GM23338 (cell line): ENCODE results near the gene DOCK10. TPM values are rescaled to one million over a fixed set of nuclear protein-coding genes. Genes with fewer than 3 reads are reported as not detected.

Source experiments
- ATAC-seq: fragments of 200-7000 bp; cut with Tn5 transposase; 3 replicates; pipeline ENCODE4 v1.9.1; 2020
- DNase-seq: peaks from one replicate; pipeline ENCODE4 v3.0.0-alpha.2; 2015; ENCODE audit warnings: low spot score
- H2AFZ ChIP-seq: fragments of 200-600 bp; sonication (generic); 2 replicates; pipeline ENCODE4 v1.8.0; 2016; ENCODE audit warnings: antibody characterized with exemption, mild to moderate bottlenecking, moderate library complexity
- H3F3A ChIP-seq: fragments of 200-600 bp; sonication (generic); replicated peaks from 2 replicates; pipeline ENCODE4 v1.8.0; 2017; ENCODE audit warnings: antibody characterized with exemption, mixed run types, low read depth
- H3K27ac ChIP-seq: fragments of 200-600 bp; sonication (generic); 2 replicates; pipeline ENCODE4 v1.6.1; 2016; ENCODE audit warnings: low read depth
- H3K27me3 ChIP-seq: fragments of 200-600 bp; sonication (generic); 2 replicates; pipeline ENCODE4 v1.8.0; 2016; ENCODE audit warnings: mild to moderate bottlenecking, mixed run types, moderate library complexity; ENCODE audit not compliant: insufficient read depth
- H3K36me3 ChIP-seq: fragments of 200-600 bp; sonication (generic); 2 replicates; pipeline ENCODE4 v1.8.0; 2016; ENCODE audit warnings: mild to moderate bottlenecking; ENCODE audit not compliant: insufficient read depth
- H3K4me1 ChIP-seq: fragments of 200-600 bp; sonication (generic); 2 replicates; pipeline ENCODE4 v1.8.0; 2016; ENCODE audit warnings: mild to moderate bottlenecking, moderate library complexity; ENCODE audit not compliant: insufficient read depth
- H3K4me2 ChIP-seq: fragments of 200-600 bp; sonication (generic); 2 replicates; pipeline ENCODE4 v1.7.1; 2017; ENCODE audit warnings: mixed run types
- H3K4me3 ChIP-seq: fragments of 200-600 bp; sonication (generic); 2 replicates; pipeline ENCODE4 v1.6.1; 2016; ENCODE audit warnings: mixed run types
- H3K79me2 ChIP-seq: fragments of 200-600 bp; sonication (generic); replicated peaks from 2 replicates; pipeline ENCODE4 v1.8.0; 2017; ENCODE audit warnings: mild to moderate bottlenecking; ENCODE audit not compliant: insufficient read depth
- H3K9me2 ChIP-seq: fragments of 200-600 bp; sonication (generic); 2 replicates; pipeline ENCODE4 v1.8.0; 2017; ENCODE audit not compliant: insufficient read depth
- H4K20me1 ChIP-seq: fragments of 200-600 bp; sonication (generic); replicated peaks from 2 replicates; pipeline ENCODE4 v1.8.0; 2017; ENCODE audit warnings: mild to moderate bottlenecking; ENCODE audit not compliant: insufficient read depth
- H3K27ac Mint-ChIP-seq: 2 replicates; pipeline ENCODE4 v1.8.0; 2020; ENCODE audit warnings: inconsistent platforms, mild to moderate bottlenecking, moderate library complexity, mixed read lengths
- H3K27me3 Mint-ChIP-seq: 3 replicates; pipeline ENCODE4 v1.8.0; 2022; ENCODE audit warnings: low read depth, mild to moderate bottlenecking, moderate library complexity, mixed read lengths, inconsistent platforms; ENCODE audit not compliant: insufficient read depth, poor library complexity
- H3K36me3 Mint-ChIP-seq: 3 replicates; pipeline ENCODE4 v1.8.0; 2021; ENCODE audit warnings: low read depth, mild to moderate bottlenecking, inconsistent platforms, moderate library complexity, mixed read lengths
- H3K4me1 Mint-ChIP-seq: 3 replicates; pipeline ENCODE4 v1.8.0; 2020; ENCODE audit warnings: mild to moderate bottlenecking, inconsistent platforms, mixed read lengths
- H3K4me3 Mint-ChIP-seq: 3 replicates; pipeline ENCODE4 v1.8.0; 2021; ENCODE audit warnings: moderate library complexity, mild to moderate bottlenecking, inconsistent platforms, mixed read lengths
- H3K9me3 Mint-ChIP-seq: 3 replicates; pipeline ENCODE4 v1.8.0; 2020; ENCODE audit warnings: moderate library complexity, mild to moderate bottlenecking, inconsistent platforms, mixed read lengths
- EZH2 ChIP-seq: fragments of 200-600 bp; sonication (generic); IDR thresholded peaks from one replicate; pipeline ENCODE4 v1.8.0; 2017; ENCODE audit warnings: antibody characterized with exemption, mild to moderate bottlenecking, low read depth; ENCODE audit not compliant: unreplicated experiment
- NANOG ChIP-seq: IDR thresholded peaks from 2 replicates; pipeline ENCODE4 v1.6.1; 2016; ENCODE audit warnings: antibody characterized with exemption, borderline replicate concordance
- POLR2AphosphoS5 ChIP-seq: IDR thresholded peaks from 2 replicates; pipeline ENCODE4 v1.6.1; 2016; ENCODE audit warnings: antibody characterized with exemption, low read depth
- ZNF114 ChIP-seq: fragments of 250-450 bp; sonication (Bioruptor Pico); IDR thresholded peaks from 2 replicates; pipeline ENCODE4 v1.5.0; 2020; ENCODE audit warnings: mild to moderate bottlenecking, moderate library complexity
- ZNF331 ChIP-seq: fragments of 250-450 bp; sonication (Bioruptor Pico); IDR thresholded peaks from 2 replicates; pipeline ENCODE4 v1.5.0; 2020; ENCODE audit warnings: low read depth, mild to moderate bottlenecking, moderate library complexity
- polyA plus RNA-seq: library from polyadenylated mRNA; unstranded; fragments of >200 nt; fragmentation: Nextera tagmentation; extraction: Ambion mirVana; gene quantifications from 2 replicates; pipeline ENCODE4 v1.2.1, GENCODE V29; 2016
- total RNA-seq: library from RNA; depleted of rRNA; stranded (reverse); fragments of >200 nt; shearing (Covaris generic); gene quantifications from 2 replicates; pipeline ENCODE4 v1.2.3, GENCODE V29; 2014
- TF ChIP-seq, protein P1 (sequence below): IDR thresholded peaks from one replicate; pipeline ENCODE4 v1.6.1; 2018; ENCODE audit warnings: antibody characterized with exemption; ENCODE audit not compliant: unreplicated experiment
- TF ChIP-seq, protein P2 (sequence below): IDR thresholded peaks from 2 replicates; pipeline ENCODE4 v1.6.1; 2016; ENCODE audit warnings: antibody characterized with exemption

DOCK10 gene
- total and polyA plus RNA-seq, 2 experiments from 2014 or later: 1.0 to 1.7 TPM

DNA sequence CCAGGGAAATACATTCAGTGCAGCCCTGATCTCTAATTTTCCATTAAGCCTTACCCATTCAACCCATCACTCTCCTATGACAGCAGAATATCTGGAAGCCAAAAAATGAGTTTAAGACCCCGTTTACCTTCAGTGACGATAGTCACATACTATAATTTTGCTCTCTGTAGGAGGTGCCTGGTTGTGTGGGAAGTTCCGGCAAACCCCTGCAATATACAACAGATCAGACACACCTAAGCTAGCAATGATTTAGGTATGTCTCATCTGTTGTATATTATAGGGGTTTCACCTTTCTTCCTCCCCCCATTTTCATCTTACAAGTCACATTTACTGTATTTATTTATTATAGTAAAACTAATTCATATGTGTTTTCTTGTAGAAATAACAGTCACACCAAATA is 101.7 kb downstream of the DOCK10 start:
- H3K27me3 ChIP-seq: no peaks in the 10 kb centered on the region
- no peaks in the 10 kb centered on the region for H3F3A ChIP-seq
- Mint-ChIP-seq H3K4me1 (peaks cover 53% of the 10 kb centered on the region), H3K36me3 (no peaks in the 10 kb centered on the region), H3K9me3 (no peaks in the 10 kb centered on the region), H3K4me3 (no peak overlapping the region), H3K27ac (no peak overlapping the region), H3K27me3 (no peaks in the 10 kb centered on the region)
- TF ChIP-seq ZNF114 (CRISPR knock-in tag) (no peak), EZH2 (no peak), ZNF331 (no peak)
- ATAC-seq: no peak
- no peaks in the 10 kb centered on the region for H3K36me3 ChIP-seq
- no peak for DNase-seq
- H3K27ac ChIP-seq: no peak overlapping the region
- H3K9me2 ChIP-seq: no peaks in the 10 kb centered on the region
- H3K4me3 ChIP-seq: no peak overlapping the region
- H3K4me2 ChIP-seq: no peak overlapping the region
- H2AFZ ChIP-seq: no peak overlapping the region
- peaks cover 43% of the 10 kb centered on the region for H3K4me1 ChIP-seq
- H3K79me2 ChIP-seq: no peaks in the 10 kb centered on the region
- no peaks in the 10 kb centered on the region for H4K20me1 ChIP-seq

- DNase-seq (no peak), ATAC-seq (no peak)
- Histone ChIP-seq H2AFZ (no peak overlapping the region), H3K4me1 (peaks cover 37% of the 10 kb centered on the region), H3K36me3 (no peaks in the 10 kb centered on the region), H3K9me2 (no peaks in the 10 kb centered on the region), H3K27me3 (no peaks in the 10 kb centered on the region), H4K20me1 (no peaks in the 10 kb centered on the region), H3K27ac (no peak overlapping the region), H3K79me2 (no peaks in the 10 kb centered on the region), H3K4me2 (no peak overlapping the region), H3K4me3 (no peak overlapping the region), H3F3A (no peaks in the 10 kb centered on the region)
- Mint-ChIP-seq H3K4me1 (peaks cover 55% of the 10 kb centered on the region), H3K9me3 (no peaks in the 10 kb centered on the region), H3K36me3 (no peaks in the 10 kb centered on the region), H3K4me3 (no peak overlapping the region), H3K27ac (no peak overlapping the region), H3K27me3 (no peaks in the 10 kb centered on the region)
- TF ChIP-seq ZNF331 (no peak), NANOG (no peak), POLR2AphosphoS5 (no peak)
- TF ChIP-seq, protein P1, sequence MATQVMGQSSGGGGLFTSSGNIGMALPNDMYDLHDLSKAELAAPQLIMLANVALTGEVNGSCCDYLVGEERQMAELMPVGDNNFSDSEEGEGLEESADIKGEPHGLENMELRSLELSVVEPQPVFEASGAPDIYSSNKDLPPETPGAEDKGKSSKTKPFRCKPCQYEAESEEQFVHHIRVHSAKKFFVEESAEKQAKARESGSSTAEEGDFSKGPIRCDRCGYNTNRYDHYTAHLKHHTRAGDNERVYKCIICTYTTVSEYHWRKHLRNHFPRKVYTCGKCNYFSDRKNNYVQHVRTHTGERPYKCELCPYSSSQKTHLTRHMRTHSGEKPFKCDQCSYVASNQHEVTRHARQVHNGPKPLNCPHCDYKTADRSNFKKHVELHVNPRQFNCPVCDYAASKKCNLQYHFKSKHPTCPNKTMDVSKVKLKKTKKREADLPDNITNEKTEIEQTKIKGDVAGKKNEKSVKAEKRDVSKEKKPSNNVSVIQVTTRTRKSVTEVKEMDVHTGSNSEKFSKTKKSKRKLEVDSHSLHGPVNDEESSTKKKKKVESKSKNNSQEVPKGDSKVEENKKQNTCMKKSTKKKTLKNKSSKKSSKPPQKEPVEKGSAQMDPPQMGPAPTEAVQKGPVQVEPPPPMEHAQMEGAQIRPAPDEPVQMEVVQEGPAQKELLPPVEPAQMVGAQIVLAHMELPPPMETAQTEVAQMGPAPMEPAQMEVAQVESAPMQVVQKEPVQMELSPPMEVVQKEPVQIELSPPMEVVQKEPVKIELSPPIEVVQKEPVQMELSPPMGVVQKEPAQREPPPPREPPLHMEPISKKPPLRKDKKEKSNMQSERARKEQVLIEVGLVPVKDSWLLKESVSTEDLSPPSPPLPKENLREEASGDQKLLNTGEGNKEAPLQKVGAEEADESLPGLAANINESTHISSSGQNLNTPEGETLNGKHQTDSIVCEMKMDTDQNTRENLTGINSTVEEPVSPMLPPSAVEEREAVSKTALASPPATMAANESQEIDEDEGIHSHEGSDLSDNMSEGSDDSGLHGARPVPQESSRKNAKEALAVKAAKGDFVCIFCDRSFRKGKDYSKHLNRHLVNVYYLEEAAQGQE: no peak
- TF ChIP-seq, protein P2, sequence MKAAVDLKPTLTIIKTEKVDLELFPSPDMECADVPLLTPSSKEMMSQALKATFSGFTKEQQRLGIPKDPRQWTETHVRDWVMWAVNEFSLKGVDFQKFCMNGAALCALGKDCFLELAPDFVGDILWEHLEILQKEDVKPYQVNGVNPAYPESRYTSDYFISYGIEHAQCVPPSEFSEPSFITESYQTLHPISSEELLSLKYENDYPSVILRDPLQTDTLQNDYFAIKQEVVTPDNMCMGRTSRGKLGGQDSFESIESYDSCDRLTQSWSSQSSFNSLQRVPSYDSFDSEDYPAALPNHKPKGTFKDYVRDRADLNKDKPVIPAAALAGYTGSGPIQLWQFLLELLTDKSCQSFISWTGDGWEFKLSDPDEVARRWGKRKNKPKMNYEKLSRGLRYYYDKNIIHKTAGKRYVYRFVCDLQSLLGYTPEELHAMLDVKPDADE: no peak
Measured at GRCh38 chr2:224938651-224939182, 103.6 kb downstream of the DOCK10 start.
